Peyer's patch (tissue), 4 donors: ENCODE measurements around the gene ZMYND15.

Experiments used
- POLR2A ChIP-seq, 2 donors: fragments of 450-650 bp; IDR thresholded peaks; one replicate each; pipeline ENCODE4 v1.5.1; 2017; ENCODE audit warnings: antibody characterized with exemption in 2 of 2, mild to moderate bottlenecking in 2 of 2, moderate library complexity in 2 of 2
- TF ChIP-seq, protein P1 (sequence below), 6 experiments: fragments of 450-650 bp in 4 of 6; fragments of 200-600 bp in 2 of 6; sonication (generic) in 1 of 6; IDR thresholded peaks; one replicate each; pipeline ENCODE4 v1.5.1; 2017 to 2019; ENCODE audit warnings: antibody characterized with exemption in 6 of 6, mild to moderate bottlenecking in 3 of 6, moderate library complexity in 1 of 6

DNA sequence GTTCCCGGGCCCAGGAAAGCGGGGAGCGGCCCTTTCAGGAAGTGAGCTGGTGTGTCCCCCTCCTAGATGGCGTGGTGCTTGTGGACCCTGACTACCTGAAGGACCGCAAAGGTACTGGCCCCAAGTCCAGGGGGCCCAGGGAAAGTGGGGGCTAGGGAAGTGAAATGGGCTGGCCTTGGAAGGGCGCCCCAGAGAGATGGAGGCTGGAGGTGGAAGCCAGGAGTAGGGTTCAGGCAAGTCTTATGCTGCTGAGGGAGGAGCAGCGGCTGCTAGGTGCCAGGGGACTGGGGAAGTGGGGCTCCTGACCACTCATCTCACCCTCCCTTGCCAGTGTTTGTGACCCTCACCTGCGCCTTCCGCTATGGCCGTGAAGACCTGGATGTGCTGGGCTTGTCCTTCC is 23.6 kb upstream of the ZMYND15 start:
- no peak for TF ChIP-seq POLR2A (IDR thresholded peaks at IDR 0.05)
- TF ChIP-seq, protein P1, sequence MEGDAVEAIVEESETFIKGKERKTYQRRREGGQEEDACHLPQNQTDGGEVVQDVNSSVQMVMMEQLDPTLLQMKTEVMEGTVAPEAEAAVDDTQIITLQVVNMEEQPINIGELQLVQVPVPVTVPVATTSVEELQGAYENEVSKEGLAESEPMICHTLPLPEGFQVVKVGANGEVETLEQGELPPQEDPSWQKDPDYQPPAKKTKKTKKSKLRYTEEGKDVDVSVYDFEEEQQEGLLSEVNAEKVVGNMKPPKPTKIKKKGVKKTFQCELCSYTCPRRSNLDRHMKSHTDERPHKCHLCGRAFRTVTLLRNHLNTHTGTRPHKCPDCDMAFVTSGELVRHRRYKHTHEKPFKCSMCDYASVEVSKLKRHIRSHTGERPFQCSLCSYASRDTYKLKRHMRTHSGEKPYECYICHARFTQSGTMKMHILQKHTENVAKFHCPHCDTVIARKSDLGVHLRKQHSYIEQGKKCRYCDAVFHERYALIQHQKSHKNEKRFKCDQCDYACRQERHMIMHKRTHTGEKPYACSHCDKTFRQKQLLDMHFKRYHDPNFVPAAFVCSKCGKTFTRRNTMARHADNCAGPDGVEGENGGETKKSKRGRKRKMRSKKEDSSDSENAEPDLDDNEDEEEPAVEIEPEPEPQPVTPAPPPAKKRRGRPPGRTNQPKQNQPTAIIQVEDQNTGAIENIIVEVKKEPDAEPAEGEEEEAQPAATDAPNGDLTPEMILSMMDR (IDR thresholded peaks at IDR 0.05) = no peak
